HG02623 (cell line): ENCODE results near the gene NBPF20.
"Not testable (repeated sequence)": the region's sequence is repeated elsewhere in the genome, so short reads cannot be mapped to it uniquely, and the experiment has no call there.

ENCODE experiments used
- ATAC-seq: cut with Tn5 transposase; IDR thresholded peaks from one replicate; pipeline ENCODE4 v1.9.1; 2021; ENCODE audit warnings: moderate library complexity; ENCODE audit not compliant: unreplicated experiment

Gene NBPF20

DNA sequence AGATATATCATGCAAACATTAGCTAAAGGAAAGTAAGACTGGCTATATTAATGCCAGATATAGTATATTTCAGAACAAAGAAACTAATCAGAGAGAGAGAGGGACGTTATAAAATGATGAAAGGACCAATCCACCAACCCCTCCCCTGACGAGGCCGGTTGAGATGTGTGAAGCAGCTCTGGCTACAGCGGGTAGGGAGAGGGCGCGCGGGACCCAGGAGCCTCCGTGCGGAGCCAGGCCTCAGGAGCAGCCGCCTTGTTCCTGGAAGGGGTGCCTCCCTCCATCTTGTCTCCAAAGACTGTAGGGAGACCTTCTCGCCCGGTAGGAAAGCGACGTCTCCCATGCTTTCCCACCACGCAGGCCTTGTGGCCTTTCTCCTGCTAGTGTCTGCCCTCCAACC, 5.4 kb upstream of the NBPF20 start:
- not testable (repeated sequence) for ATAC-seq

DNA sequence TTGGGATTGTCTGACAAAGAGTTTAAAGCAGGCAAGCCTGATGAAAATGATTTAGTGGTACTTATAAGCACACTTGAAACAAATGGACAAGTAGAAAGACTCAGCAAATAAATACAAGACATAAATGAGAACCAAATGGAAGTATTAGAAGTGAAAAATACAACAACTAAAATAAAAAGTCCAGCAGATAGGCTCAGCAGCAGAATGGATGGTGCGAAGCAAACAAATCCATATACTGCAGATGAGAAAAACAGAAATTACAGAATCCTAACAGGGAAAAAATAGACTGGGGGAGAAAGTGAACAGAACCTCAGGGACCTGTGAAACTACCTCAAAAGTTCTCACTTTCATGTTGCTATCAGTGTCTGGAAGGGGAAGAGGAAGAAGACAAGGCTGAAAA, 3.9 kb upstream of the NBPF20 start:
- not testable (repeated sequence) for ATAC-seq

DNA sequence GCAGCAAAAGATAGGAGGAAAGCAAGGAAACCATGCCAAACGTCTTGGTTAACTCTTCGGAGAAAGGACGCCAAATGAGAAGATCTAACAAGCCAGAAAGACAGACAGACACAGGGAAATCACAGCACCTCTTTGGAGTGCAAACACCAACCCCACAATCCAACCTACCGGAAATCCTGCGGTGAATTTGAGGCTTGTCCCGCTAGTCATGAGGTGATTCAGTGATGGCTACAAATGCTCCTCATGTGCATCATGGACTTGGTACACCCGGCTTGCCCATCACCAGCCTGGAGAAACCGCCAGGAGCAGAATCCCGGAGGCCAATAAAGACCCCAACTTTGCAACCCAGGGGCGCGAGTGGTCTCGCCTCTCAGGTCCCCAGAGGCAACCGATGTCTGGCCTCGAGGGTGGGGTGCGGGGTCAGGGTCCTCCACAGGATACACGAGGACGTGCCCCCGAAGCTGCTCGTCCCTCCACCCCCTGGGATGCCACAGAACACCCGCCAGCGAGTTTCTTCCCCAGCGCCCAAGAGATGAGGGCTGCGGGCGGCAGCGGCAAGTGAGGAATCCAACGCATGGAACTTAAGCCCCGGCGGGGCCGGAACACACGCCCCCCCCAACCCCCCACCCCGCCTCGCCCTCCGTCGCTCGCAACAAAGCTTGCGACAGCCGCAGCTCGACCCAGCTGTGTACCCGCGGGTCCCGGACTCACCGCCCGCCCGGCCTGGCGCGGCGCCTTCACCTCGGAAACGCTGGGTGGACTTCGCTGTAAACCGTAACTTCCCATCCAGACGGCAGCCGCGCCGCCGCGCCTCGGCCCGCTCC, 579 bp downstream of the NBPF20 start:
- peak; percentile 65 for ATAC-seq

DNA sequence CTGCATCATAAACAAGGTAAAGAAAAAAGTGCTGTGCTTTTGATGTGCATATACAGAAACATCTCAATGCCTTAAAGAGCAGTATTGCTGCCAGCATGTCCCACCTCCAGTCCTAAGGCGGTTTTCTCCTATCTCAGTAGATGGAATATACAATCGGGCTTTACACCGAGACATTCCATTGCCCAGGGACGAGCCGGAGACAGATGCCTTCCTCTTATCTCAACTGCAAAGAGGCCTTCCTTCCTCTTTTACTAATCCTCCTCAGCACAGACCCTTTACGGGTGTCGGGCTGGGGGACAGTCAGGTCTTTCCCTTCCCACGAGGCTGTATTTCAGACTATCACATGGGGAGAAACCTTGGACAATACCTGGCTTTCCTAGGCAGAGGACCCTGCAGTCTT, 10.3 kb downstream of the NBPF20 start:
- not testable (repeated sequence) for ATAC-seq

DNA sequence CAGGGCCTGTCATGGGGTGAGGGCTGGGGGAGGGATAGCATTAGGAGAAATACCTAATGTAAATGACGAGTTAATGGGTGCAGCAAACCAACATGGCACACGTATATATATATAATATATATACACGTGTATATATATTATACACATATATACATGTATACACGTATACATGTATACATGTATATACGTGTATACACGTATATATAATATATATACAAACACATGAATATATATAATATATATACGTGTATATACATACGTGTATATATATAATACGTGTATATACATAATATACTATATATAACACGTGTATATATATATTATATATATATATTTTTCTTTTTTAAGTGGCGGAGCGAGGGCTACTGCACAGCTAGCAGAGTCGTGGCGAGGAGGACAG, 18.1 kb downstream of the NBPF20 start:
- not testable (repeated sequence) for ATAC-seq

DNA sequence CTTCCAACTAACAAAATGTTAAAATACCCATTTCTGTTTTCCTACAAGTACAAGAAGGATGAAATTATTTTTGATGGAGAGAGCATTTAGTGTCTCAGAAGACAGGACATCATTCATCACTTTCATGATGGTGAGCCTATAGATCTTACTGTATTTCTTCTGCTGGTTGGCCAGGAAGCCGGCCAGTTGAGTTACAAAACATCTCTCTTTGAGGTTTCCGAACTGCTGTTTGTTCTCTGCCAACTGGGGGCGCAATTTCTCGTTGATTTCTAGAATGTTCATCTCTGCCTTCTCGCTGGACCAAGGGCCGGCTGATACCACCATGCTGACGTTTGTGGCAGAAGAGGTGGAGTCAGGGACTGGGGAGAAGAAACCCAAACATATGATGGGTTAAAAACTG, 20.5 kb downstream of the NBPF20 start:
- ATAC-seq: not testable (repeated sequence)

DNA sequence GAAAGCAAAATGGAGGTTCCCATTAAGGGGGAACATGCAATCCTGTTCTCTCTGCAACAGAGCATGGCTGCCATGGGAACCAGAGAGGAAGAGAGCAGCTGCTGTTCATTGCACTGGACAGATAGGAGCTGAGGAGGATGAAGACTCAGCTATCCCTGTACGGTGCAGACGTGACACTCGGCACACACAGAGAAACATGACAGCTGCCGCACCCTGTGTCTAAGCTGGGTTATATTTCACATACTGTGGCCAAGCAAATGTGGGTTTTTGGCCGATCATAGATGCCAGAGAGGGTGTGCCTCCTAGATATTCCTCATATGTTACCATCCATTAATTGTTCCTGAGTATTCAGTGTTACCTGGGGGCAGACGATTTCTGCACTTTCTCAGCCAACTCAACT, 24.7 kb downstream of the NBPF20 start:
- not testable (repeated sequence) for ATAC-seq
